HepG2 (cell line): ENCODE data around the gene CXCR5. TPM values are rescaled to one million over a fixed set of nuclear protein-coding genes. Genes with fewer than 3 reads are reported as not detected.
A peak's percentile ranks its signal among the peaks of the same experiment; 100 is the strongest.

Experiments used
- DZIP1 ChIP-seq: sonication (generic); formaldehyde crosslinking; IDR thresholded peaks from 2 replicates; pipeline ENCODE4 v1.5.0; 2020; ENCODE audit warnings: mild to moderate bottlenecking, missing genetic modification reagents
- E2F1 ChIP-seq: sonication (generic); formaldehyde crosslinking; IDR thresholded peaks from 2 replicates; pipeline ENCODE4 v1.5.0; 2020; ENCODE audit warnings: missing genetic modification reagents
- ELF1 ChIP-seq: sonication (generic); formaldehyde crosslinking; IDR thresholded peaks from 2 replicates; pipeline ENCODE4 v1.4.0; 2020; ENCODE audit warnings: missing genetic modification reagents
- KLF12 ChIP-seq: sonication (generic); formaldehyde crosslinking; IDR thresholded peaks from 2 replicates; pipeline ENCODE4 v1.4.0; 2020; ENCODE audit warnings: missing genetic modification reagents, borderline replicate concordance
- MNT ChIP-seq: fragments of 450-650 bp; IDR thresholded peaks from 2 replicates; pipeline ENCODE4 v1.6.1; 2016
- RFXAP ChIP-seq: sonication (generic); formaldehyde crosslinking; IDR thresholded peaks from 2 replicates; pipeline ENCODE4 v1.4.0; 2020; ENCODE audit warnings: missing genetic modification reagents, borderline replicate concordance
- TFAP4 ChIP-seq: sonication (generic); IDR thresholded peaks from 2 replicates; pipeline ENCODE4 v1.6.1; 2016; ENCODE audit warnings: low read depth, borderline replicate concordance
- XRCC5 ChIP-seq: fragments of 200-400 bp; formaldehyde crosslinking; optimal IDR thresholded peaks from 2 replicates; pipeline ENCODE3; 2017; ENCODE audit warnings: mild to moderate bottlenecking, low read length
- ZBTB14 ChIP-seq: sonication (generic); formaldehyde crosslinking; IDR thresholded peaks from 2 replicates; pipeline ENCODE4 v1.4.0; 2020; ENCODE audit warnings: missing genetic modification reagents
- ZKSCAN5 ChIP-seq: sonication (generic); formaldehyde crosslinking; IDR thresholded peaks from 2 replicates; pipeline ENCODE4 v1.5.1; 2020; ENCODE audit warnings: mild to moderate bottlenecking, missing genetic modification reagents
- ZKSCAN8 ChIP-seq: IDR thresholded peaks from 2 replicates; pipeline ENCODE4 v1.6.1; 2016; ENCODE audit warnings: borderline replicate concordance, missing genetic modification reagents, missing compliant biosample characterization
- ZNF180 ChIP-seq: sonication (generic); formaldehyde crosslinking; IDR thresholded peaks from 2 replicates; pipeline ENCODE4 v1.4.0; 2020; ENCODE audit warnings: low read depth, missing genetic modification reagents, borderline replicate concordance
- ZNF362 ChIP-seq: sonication (generic); formaldehyde crosslinking; IDR thresholded peaks from 2 replicates; pipeline ENCODE4 v1.4.0; 2020; ENCODE audit warnings: missing genetic modification reagents, mild to moderate bottlenecking, borderline replicate concordance
- ZNF597 ChIP-seq: sonication (generic); formaldehyde crosslinking; IDR thresholded peaks from 2 replicates; pipeline ENCODE4 v1.5.0; 2020; ENCODE audit warnings: missing genetic modification reagents
- ZNF616 ChIP-seq: sonication (generic); formaldehyde crosslinking; IDR thresholded peaks from 2 replicates; pipeline ENCODE4 v1.5.0; 2020; ENCODE audit warnings: low read depth, mild to moderate bottlenecking, missing genetic modification reagents
- polyA plus RNA-seq, 8 experiments: library from polyadenylated mRNA; depleted of rRNA in 3 of 8; stranded (reverse) in 7 of 8; unstranded in 1 of 8; fragments of >200 nt; fragmentation: Illumina TruSeq in 4 of 8; extraction: Trizol in 4 of 8; gene quantifications; 2 replicates each; pipeline versions ENCODE4 v1.2.1 to v1.2.3, GENCODE V29; 2011 to 2016; ENCODE audit warnings: low read depth in 4 of 8, missing spikeins in 1 of 8, mixed read lengths in 1 of 8; ENCODE audit not compliant: insufficient read depth in 1 of 8
- total RNA-seq, 5 experiments: library from RNA; depleted of rRNA; stranded (reverse); fragments of >200 nt; fragmentation: Illumina TruSeq; extraction: Trizol; gene quantifications; 2 replicates each; pipeline ENCODE4 v1.2.3, GENCODE V29; 2016; ENCODE audit warnings: low read depth in 1 of 5

CXCR5 gene
- total and polyA plus RNA-seq, 2 of the 13 experiments (the other 11 are each of a cell fraction or from before 2014, with no cell fraction given) = not detected

GRCh38 chr11:118907051-118908042 is 23.7 kb downstream of the CXCR5 start (continued):
- TF ChIP-seq DZIP1 (no peak), E2F1 (CRISPR knock-in tag) (no peak), ZNF616 (CRISPR knock-in tag) (no peak), ZBTB14 (CRISPR knock-in tag) (no peak), RFXAP (CRISPR knock-in tag) (no peak), ZNF362 (CRISPR knock-in tag) (no peak), ELF1 (CRISPR knock-in tag) (no peak), ZNF180 (CRISPR knock-in tag) (no peak), ZNF597 (CRISPR knock-in tag) (no peak), XRCC5 (peak; percentile 54), ZKSCAN5 (CRISPR knock-in tag) (no peak), ZKSCAN8 (0 out of 2 replicates have a peak, but pooled peaks have one; percentile 36), TFAP4 (no peak), MNT (no peak), KLF12 (CRISPR knock-in tag) (no peak)
